GM12872 (cell line): Measurements from ENCODE around the gene ROBO4.

ENCODE experiments used
- TF ChIP-seq, protein P1 (sequence below): IDR thresholded peaks from 3 replicates; pipeline ENCODE4 v1.5.1; 2011; ENCODE audit warnings: low read depth, mild to moderate bottlenecking, low read length, moderate library complexity; ENCODE audit not compliant: insufficient read depth

Gene ROBO4

DNA sequence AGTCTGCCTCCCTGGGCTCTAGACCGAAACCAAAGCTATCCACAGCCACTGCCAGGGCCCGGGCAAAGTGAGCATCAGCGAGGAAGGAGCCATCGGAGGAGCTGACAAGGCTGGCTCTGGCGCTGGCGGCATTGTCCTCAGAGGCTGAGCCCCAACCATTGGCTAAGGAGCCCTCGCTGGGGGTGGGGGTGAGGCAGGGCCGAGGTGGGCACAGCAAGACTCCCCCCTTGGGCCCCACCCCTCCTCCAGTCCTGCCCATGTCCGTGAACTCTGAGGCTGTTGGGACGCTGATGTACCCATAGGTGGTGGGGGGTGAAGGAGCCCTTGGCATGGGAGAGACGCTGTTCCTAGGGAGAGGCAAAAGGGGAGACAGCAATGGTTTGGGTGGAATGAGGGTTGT lies 11.2 kb downstream of the ROBO4 start:
- TF ChIP-seq, protein P1, sequence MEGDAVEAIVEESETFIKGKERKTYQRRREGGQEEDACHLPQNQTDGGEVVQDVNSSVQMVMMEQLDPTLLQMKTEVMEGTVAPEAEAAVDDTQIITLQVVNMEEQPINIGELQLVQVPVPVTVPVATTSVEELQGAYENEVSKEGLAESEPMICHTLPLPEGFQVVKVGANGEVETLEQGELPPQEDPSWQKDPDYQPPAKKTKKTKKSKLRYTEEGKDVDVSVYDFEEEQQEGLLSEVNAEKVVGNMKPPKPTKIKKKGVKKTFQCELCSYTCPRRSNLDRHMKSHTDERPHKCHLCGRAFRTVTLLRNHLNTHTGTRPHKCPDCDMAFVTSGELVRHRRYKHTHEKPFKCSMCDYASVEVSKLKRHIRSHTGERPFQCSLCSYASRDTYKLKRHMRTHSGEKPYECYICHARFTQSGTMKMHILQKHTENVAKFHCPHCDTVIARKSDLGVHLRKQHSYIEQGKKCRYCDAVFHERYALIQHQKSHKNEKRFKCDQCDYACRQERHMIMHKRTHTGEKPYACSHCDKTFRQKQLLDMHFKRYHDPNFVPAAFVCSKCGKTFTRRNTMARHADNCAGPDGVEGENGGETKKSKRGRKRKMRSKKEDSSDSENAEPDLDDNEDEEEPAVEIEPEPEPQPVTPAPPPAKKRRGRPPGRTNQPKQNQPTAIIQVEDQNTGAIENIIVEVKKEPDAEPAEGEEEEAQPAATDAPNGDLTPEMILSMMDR, result no peak

DNA sequence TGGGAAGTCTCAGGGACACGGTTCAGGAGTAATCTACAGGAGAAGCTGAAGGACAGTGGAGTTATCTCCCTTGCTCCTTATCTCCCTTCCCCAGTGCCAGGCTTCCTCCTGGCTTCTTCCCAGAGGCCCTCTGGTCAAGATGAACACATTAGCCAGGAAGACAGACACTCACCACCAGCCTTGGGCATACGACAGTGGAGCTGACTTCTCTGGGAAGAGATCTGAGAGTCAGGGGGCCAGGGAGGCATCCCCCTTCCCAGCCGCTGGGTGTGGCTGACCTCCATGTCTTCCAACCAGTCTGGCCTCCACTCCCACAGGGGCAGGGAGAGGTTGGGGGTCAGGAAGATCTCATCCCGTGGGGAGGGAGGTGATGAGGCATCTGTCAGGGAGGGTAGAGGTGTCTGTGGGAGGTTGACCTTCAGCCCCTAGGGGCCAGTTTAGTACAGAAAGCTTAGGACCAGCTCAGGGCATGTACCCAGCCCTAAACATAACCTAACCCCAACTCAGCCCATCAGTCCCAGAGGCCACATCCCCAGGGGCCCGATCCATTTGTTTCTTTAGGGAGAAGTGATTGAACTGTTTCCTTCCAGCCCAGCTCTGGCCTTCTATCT lies 12.7 kb downstream of the ROBO4 start:
- TF ChIP-seq, protein P1, result no peak

DNA sequence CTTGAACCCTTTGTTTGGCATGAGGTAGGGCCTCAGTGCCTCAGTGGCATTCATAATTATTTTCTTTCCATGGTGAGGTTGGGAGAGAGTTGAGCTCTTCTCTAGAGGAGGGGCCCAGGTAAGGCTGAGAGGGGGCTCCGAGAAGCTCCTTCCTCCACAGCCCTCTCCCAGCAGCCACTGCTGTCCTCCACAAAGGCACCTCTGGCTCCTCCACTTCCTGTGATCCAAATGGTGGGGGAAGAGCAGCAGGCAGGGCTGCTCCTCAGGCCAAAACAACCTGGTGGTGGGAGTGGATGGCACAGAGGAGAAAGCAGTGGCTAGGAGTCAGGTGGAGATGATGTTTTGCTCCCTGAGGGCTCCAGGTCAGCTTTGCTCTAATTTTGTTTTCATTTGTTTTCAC lies 13.3 kb downstream of the ROBO4 start:
- TF ChIP-seq, protein P1, result no peak

DNA sequence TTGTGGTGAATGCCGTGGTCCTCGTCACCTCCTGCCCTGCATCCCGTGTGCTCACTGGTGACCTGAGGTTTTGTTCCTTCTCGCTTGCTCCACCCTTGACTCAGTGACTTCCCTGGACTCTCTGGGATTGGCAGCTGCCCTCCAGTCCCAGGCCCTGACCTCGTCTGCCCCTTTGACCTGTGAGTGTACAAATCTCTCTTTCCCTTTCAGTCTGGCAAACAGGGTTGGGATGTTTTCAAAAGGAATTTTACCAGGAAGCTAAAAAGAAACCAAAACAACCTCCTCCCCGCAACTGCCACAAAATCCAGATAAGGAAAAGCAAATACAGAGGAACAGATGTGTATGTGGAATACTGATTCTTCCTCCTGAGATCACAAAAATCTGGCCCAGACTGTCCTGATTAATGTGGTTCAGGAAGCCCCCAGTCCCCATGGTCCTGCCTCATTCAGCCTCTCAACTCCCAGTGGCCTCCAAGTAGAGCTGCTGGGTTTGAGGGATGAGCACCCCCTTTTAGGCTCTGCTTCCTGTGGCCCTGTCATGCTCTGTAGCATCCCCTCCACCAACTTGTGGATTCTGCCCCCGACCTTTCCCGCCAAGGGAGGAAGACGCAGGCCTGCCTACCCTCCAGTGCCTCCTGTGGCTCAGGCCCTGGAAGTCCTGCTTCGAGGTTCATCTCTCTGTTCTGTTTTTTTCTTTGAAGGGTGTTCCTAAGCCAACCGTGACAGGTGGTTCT lies 15.2 kb downstream of the ROBO4 start:
- TF ChIP-seq, protein P1, result no peak

DNA sequence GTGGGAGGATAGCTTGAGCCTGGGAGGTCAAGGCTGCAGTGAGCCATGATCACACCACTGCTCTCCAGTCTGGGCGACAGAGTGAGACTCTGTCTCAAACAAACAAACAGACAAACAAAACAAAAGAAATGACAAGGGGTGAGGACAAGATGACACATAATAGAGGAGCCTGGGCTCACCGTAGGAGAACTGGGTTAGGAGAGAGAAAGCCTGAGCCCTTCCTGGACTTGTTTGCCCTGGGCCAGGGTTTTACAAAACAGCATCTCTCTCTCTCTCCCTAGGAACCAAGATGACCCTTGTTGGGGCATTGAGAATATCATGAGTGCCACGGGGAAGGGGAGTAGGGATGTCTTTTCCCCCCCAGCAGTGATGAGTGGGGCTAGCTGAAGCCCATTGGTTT lies 16.7 kb downstream of the ROBO4 start:
- TF ChIP-seq, protein P1, result no peak

DNA sequence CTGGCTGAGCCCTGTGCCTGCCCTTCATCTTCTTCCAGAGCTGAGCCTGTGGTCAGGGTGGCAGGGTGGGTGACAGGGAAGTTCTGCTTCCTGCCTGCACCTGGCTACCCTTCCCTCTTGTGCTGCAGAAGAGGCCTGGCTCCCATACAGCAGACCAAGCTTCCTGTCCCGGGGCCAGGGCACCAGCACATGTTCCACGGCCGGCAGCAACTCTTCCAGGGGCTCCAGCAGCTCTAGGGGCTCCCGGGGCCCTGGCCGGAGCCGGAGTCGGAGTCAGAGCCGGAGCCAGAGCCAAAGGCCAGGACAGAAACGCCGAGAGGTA lies 17.4 kb downstream of the ROBO4 start:
- TF ChIP-seq, protein P1, result no peak

DNA sequence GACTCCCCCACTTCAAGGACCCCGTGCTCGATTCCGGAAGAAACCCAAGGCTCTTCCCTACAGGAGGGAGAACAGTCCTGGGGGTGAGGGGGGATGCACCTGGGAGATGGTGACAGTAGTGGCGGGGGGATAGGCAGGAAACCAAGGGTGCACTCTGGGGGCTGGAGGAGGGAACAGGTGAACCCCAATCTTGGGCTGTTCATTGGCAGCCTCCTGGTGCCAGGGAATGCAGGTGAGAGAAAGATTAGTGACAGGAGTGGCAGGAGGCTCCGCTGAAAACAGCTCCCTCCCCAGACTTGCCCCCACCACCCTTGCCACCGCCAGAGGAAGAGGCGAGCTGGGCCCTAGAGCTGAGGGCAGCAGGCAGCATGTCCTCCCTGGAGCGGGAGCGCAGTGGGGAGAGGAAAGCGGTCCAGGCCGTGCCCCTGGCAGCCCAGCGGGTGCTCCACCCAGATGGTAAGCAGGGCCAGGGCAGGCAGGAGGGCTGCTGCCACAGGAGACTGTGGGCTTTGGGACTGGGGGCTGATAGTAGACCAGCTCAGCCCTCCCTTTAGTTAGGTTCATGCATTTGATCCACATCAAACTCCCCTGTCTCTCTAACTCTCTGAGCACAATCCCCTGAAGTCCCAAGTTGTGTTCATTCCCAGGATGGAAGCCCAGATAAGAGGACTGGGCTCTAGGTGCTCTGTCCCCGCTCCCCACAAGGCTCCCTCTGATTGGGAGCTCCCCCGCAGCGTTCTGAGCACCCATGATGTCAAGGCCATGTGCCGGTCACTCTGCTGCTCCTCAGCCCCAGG lies 18.0 kb downstream of the ROBO4 start:
- TF ChIP-seq, protein P1, result no peak
